OCI-M2 (cell line): ENCODE measurements around the gene CDK8.
"Not testable (repeated sequence)": the region's sequence is repeated elsewhere in the genome, so short reads cannot be mapped to it uniquely, and the experiment has no call there.

Experiments
- DNase-seq: peaks from one replicate; lab custom pipeline; 2025; ENCODE audit not compliant: unreplicated experiment; lab: John Stamatoyannopoulos, UW

The CDK8 gene

GRCh38 chr13:26312019-26312418, 58.1 kb downstream of the CDK8 start:
- not testable (repeated sequence) for DNase-seq

DNA sequence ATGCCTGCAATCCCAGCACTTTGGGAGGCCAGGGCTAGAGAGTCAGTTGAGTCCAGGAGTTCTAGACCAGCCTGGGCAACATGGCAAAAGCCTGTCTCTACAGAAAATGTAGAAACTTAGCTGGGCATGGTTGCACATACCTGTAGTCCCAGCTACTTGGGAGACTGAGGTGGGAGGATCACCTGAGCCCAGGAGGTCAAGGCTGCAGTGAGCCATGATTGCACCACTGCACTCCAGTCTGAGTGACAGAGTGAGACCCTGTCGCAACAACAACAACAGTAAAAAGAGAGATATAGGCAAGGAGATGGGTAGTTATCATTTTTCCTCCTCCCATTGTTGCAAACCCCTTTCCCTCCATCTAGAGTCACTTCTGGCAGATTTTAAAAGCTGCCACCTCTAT, 62.2 kb downstream of the CDK8 start:
- DNase-seq, result not testable (repeated sequence)

GRCh38 chr13:26320766-26321165, 66.8 kb downstream of the CDK8 start:
- DNase-seq, result no peak

- no peak for DNase-seq
Observed at GRCh38 chr13:26323127-26323526, 69.2 kb downstream of the CDK8 start.

GRCh38 chr13:26323764-26324163, 69.8 kb downstream of the CDK8 start:
- no peak for DNase-seq

DNA sequence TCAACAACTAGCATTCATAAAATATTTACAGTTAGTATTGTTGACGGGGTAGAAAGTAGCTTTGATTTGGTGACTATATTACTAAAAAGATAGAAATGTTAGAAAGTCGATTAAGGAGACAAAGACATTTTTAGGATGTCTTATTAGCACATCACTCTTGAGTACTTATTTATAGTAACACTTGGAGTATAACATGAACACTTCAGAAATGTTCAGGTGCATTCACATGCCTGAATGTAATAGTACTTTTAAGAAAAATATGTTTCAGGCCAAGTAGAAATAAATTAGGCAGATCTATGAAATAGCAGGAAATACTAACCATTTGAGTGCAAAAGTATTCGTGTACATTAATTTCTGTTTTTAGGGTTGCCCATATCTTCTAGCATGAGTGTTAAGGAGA, 70.4 kb downstream of the CDK8 start:
- no peak for DNase-seq

DNA sequence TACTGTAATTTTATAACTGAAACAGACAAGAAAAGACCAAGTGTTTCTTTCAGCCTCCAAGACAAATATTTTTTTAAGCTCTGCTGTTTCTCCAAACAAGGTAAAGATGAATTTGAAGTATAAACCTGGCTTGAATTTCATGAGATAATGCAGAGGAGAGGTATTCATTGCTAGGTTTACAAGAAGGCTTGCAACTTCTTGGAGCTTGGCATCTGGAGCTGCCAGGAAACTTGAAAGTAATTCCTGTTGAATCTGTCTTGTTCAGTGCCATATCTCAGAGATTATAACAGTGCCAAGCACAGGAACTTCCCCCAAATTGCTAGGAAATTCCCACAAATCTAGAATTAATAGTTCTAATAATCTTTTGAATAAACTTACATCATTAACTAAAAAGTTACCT, 70.9 kb downstream of the CDK8 start:
- DNase-seq, result no peak

DNA sequence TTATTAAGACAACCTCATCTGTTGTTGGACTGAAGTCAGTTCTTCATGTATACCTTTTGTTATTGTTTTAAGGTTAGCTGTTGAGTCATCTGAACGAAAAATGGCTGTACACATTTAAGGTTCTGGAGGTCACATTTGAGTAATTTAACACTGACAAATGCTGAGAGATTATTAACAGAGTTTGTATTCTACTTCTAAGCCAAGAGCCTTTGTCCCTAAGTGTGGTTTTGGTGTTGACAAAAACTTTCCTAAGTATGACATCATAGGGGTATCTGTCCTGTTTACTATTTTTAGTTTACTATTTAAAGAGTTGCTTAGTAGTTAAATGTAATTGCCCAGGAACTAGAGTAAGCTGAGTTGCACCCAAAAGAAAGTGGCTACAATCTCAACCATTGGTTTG, 71.9 kb downstream of the CDK8 start:
- no peak for DNase-seq

DNA sequence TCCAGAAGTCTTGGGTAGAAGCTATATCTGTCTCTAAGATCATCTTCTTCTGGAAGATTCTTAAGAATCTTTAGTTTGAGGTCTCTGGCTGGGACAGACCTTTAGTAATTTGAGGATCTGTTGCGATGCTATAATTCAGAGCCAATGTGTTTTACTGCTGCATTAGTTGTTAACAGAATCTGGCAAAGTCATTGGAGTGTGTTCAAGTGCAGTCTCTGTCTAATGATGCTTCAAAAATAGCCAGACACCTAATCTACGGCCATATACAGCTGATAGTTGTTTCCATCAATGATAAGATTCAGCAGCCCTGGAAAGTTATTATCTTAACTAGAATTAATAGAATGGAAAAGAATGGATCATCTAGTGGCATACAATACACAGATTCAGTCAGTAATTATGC, 72.6 kb downstream of the CDK8 start:
- DNase-seq, result no peak

- no peak for DNase-seq
Observed at GRCh38 chr13:26327940-26328725, 74.2 kb downstream of the CDK8 start.

DNA sequence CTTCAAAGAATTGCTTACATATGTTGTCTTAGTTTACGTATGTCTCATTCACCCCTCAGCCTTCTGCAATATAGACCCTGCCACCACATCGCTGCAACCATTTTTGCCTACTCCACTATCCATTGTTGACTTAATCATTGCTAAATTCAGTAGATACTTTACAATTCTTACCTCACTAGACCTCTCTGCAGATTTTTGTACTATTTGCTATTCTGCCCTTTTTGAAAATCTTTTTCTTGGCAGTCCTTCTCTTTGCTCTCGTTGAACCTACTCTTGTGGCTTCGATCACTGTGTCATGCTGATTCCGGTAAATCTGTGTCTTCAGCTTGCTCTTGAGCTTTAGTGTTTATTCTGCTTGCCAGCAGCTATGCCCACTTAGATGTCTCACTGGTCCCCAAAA, 81.2 kb downstream of the CDK8 start:
- DNase-seq, result no peak

DNA sequence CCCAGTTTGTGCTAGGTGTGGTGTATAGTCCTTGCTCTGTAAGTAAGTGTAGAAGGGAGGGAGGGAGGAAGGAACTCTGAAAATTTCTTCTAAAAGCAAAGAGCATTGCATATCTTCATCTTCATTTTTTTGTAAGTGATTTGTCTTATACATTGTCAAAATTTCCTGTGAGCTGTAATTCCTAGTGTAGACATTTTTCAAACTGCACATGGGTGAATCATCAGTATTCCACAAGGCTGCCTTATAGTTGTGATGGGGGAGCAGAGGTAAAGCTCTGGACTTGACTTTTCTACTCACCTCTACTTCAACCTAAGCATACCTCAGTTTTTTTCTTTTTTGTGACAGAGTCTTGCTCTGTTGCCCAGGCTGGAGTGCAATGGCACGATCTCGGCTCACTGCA, 86.9 kb downstream of the CDK8 start:
- DNase-seq, result no peak

DNA sequence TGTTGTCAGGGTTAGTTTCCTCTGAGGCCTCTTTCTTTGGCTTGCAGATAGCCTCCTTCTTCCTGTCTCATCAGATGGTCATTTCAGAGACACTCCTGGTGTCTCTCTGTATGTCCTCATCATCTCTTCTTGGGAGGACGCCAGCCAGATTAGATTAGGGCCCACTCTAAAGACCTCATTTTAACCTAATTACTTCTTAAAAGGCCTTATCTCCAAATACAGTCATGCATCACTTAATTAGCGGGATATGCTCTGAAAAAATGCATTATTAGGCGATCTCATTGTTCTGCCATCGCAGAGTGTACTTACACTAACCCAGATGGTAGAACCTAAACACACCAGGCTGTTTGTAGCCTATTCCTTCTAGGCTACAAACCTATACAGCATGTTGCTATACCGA, 89.0 kb downstream of the CDK8 start:
- no peak for DNase-seq

GRCh38 chr13:26343816-26344215, 89.9 kb downstream of the CDK8 start:
- DNase-seq, result no peak

DNA sequence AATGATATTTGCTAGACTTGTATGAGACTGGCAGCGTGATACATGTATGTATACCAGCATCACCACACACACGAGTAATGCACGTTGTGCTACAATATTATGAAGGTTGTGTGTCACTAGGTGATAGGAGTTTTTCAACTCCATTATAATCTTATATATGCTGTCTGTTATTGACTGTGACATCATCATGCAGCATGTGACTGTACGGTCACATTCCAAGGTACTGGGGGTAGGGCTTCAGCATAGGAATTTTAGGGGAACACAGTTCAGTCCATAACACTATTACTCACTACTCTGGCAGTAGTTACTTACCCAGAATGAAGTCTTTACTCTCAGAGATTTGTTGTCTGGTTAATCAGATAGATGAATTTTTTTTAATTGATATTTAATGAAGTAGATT, 91.1 kb downstream of the CDK8 start:
- DNase-seq, result no peak

GRCh38 chr13:26348966-26349365, 95.0 kb downstream of the CDK8 start:
- DNase-seq, result no peak

DNA sequence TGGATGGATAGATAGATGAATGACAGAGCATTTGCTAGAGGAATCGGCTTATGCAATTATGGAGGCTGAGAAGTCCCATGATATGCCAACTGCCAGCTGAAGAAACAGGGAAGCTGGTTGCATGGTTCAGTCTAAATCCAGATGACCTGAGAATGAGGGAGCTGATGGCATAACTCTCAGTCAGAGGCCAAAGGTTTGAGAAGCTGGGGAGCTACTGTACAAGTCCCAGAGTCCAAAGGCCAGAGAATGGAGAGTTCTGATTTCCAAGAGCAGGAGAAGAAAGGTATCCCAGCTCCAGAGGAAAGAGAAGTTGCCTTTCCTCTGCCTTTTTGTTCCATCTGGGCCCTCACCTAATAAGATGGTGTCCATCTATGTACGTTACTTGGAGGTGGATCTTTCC, 108.3 kb downstream of the CDK8 start:
- DNase-seq, result no peak

- no peak for DNase-seq
Observed at GRCh38 chr13:26370553-26370952, 116.6 kb downstream of the CDK8 start.

DNA sequence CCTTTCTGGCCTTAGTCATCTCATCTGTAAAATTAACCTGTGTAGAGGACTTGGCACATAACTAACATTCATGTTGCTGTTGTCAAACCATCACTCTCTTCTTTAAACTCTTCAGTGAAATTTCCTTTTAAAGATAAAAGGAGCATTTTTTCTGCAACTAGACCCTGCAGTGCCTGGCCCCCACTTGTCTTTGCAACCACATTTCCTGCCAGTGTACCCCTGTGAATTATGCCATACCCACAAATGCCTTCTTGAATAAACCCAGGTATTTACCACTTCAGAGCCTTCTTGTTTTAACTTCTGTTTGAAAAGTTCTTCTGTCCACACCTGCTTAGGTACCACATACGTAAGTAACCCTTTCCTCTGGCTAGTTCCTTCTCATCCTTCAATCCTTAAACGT, 118.8 kb downstream of the CDK8 start:
- no peak for DNase-seq

DNA sequence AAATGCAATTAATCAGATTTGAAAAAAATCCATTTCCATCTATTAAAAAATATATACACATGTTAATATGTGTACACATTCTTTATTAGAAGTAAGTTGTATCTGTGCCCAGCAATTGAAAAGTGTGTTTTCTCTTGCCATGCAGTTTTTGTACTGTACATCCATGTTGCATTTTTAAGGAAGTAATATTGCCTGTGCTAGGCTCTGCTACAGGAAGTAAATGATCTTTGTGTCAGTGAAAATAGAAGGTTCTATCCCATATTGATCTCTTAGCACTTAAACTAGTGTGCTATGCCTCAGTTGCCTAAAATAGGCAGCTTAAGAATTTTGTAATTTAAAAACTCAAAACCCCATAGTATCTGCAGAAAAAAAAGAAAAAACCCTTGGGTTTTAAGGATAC, 122.5 kb downstream of the CDK8 start:
- DNase-seq, result no peak

DNA sequence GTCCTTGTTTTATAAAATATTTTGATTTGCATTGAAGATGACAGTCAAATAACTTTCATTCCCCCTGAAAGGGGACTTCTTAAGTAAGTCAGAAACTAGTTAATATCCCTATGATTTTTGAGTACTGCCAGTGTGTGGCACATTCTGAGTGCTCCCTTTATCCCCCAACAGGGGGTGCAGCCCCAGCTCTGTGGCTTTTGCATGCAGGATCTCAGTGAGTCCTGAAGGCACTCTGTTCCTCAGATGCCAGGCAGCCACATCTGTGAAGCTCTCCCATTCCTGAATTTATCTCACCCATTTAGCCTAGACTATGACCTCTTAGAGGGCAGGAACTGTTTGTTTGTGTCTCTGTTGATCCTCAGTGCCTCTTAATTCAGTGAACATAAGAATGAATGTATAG, 123.1 kb downstream of the CDK8 start:
- no peak for DNase-seq

DNA sequence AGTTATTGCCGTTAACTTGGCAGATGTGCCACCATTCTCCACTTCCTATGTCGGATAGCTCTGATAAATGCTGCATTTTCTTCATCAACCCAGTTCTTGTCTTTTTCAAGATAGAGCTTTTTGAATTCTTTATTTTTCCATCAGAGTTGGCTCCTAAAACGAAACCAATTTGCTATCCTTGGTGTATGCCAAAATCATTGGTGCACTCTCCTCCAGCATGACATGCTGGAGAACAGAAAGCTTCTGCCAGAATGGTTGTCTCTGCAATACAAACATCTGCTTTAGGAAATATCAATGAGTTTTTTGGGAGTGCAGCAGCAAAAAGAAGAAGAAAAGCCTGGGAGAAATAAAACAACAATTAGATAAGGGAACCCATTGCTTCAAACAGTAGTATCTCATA, 124.2 kb downstream of the CDK8 start:
- no peak for DNase-seq

DNA sequence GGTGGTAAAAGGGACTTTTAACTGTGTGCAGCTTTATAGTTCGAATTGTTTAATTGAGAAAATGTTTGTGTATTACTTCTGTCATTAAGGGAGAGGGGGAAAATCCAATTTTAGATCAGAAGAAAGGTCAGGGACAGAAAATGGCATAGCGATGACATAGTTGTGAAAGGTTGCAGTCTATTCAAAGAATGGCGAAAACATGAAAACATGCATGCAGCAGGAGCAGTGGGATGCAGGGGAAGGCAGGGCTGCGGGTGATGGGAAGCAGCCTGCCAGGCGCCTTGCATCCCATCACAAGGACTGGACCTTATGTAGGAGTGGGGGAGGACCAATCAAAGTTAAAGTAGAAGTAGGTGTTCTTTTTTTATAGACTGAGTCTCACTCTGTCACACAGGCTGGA, 125.9 kb downstream of the CDK8 start:
- no peak for DNase-seq
